GM12891 (cell line): ENCODE data around the gene SH3TC2.

ENCODE experiments used
- POLR2A ChIP-seq: IDR thresholded peaks from 2 replicates; pipeline ENCODE4 v1.6.1; 2011; ENCODE audit warnings: low read depth, low read length, control low read depth
- POLR2AphosphoS5 ChIP-seq: IDR thresholded peaks from 2 replicates; pipeline ENCODE4 v1.6.1; 2011; ENCODE audit warnings: low read depth, low read length, control low read depth
- TAF1 ChIP-seq: IDR thresholded peaks from 2 replicates; pipeline ENCODE4 v1.6.1; 2011; ENCODE audit warnings: low read depth, low read length, control low read depth

- TF ChIP-seq TAF1 (no peak), POLR2A (no peak), POLR2AphosphoS5 (no peak)
Observed at GRCh38 chr5:149060325-149060724, 2.5 kb downstream of the SH3TC2 start.
